D341Med (cell line): Measurements from ENCODE around the gene TNFSF8.

Source experiments
- DNase-seq: peaks from one replicate; pipeline ENCODE4 v3.0.0; 2012; ENCODE audit warnings: low spot score

Gene TNFSF8

GRCh38 chr9:114935119-114935518, 4.7 kb upstream of the TNFSF8 start:
- no peak for DNase-seq

GRCh38 chr9:114932502-114932901, 2.1 kb upstream of the TNFSF8 start:
- DNase-seq: no peak

DNA sequence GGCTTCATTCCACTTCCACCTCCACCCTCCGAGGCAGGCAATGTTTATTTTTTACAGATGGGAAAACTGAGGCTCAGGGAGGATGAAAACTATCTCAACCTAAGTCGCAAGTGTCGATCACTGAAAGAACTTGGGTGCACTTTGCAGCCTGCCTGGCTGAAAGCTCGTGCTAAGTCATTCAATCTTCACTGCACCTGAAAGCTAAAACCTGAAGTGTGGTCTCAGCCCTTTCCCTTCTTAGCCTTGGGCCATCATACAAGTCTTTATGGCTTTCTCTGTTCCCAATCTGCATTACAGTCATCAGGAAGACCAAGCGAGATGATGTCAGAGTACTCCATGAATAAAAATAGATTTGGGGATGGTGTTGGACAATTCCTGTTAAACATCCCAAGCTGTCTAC, 1.0 kb upstream of the TNFSF8 start:
- no peak for DNase-seq

GRCh38 chr9:114929201-114929600, 1.2 kb downstream of the TNFSF8 start:
- no peak for DNase-seq

- DNase-seq: no peak
These were observed 1.7 kb downstream of the TNFSF8 start for GRCh38 chr9:114928671-114929070.

- DNase-seq: no peak
These were observed 2.3 kb downstream of the TNFSF8 start for GRCh38 chr9:114928136-114928535.

GRCh38 chr9:114925672-114926071, 4.7 kb downstream of the TNFSF8 start:
- DNase-seq: no peak

GRCh38 chr9:114925039-114925438, 5.4 kb downstream of the TNFSF8 start:
- no peak for DNase-seq

DNA sequence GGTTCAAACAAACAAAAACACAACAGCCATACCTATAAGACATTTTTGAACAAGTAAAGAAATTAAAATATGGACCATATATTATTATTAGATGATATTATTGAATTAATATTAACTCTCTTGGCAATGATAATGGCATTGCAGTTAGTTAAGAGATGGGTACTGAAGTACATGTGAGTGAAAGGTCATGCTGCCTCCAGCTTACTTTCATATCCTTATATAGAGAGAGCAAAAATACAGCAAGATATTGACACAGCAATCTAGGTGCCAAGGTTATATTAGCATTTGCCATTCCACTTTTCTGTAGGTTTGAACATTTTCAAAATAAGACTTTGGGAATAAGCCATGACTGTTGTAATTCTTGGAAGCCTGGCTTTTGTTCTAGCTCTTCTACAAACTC, 6.1 kb downstream of the TNFSF8 start:
- no peak for DNase-seq

DNA sequence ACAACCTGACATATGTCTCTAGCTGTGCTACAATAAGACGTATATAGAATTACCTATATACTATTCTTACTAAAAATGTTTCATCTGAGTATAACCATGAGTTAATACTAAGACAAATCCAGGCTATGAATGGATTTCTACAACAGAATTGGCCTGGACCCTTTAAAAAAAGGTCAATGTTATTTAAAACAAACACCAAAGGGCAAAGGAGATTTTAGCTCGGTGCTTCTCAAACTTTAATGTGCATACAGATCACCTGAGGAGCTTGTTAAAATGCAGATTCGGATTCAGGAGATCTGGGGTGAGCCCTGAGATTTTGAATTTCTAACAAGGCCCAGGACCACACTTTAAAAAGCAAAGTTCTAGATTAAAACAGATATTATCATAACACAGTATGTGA, 6.5 kb downstream of the TNFSF8 start:
- DNase-seq: no peak

DNA sequence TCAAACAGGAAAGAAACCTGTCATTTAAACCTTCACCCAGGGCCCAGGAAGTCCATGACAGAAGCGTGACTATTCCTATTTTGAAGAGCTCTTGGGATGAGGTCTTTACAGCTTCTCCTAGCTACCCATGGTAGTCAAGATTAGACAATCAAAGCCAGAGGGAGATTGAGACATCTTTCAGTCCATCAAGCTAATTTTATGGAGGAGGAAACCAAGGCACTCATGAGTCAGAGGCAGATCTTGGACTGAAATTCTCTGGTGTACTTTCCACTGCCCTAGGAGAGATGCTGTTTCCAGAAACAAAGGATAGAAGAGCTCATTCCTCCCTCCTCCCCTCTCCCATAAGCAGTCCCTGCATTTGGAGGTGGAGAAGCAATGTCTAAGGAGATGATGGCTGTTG, 9.2 kb downstream of the TNFSF8 start:
- DNase-seq: no peak

DNA sequence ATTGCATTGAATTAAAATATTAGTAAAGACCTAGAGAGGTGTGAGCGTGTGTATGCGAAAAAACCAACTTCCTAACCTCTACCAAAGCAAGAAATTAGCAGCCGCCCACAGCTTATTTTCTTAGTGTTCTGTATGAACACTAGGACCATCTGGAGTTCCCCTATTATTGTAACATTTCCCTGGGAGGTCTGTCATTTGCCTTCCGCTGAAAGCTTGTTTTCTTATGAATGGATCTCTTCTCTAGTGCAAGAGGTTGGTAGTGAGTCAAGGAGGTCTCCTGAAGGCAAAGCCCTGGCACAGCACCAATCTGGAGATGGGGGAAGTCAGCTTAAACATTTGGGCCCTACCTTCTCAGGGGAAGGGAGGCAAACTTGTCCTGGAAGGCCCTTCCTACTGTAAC, 10.8 kb downstream of the TNFSF8 start:
- no peak for DNase-seq

- DNase-seq: no peak
These were observed 13.9 kb downstream of the TNFSF8 start for GRCh38 chr9:114916481-114916880.

DNA sequence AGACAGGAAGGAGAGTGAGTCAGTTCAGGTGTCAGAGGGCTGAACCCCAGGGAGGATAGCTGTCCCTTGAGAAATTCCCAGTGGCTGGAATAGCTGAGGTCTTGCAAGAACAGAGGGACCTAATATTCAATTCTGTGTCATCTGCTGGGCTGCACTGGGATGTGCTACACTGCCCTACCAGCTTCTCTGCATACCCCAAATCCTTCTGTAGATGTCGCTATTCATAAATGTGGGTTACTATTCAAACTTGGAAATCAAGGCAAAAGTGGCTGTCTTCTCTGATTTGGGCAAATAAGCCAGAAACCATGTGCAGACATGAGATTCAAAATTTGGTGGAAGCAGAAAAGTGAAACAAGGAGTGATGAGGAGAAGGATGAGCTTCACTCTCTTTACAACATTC, 16.3 kb downstream of the TNFSF8 start:
- no peak for DNase-seq

DNA sequence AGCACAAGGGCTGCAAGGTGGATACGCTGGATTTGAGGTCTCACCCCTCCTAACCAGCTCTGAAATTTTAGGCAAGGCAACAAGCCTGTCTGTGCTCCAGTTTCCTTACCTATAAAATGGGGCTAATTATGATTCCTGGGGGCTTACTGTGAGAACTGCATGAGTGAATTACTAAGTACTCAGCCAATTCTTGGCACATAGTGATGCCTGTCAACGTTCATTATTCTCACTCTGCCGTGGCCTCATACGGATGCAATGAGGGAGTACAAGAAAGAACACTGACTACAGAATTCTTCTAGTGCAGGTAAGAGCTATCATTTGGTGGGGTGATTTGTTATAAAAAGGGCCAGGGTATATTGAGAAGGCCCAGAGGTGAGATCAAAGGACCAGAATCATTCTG, 16.7 kb downstream of the TNFSF8 start:
- DNase-seq: no peak

DNA sequence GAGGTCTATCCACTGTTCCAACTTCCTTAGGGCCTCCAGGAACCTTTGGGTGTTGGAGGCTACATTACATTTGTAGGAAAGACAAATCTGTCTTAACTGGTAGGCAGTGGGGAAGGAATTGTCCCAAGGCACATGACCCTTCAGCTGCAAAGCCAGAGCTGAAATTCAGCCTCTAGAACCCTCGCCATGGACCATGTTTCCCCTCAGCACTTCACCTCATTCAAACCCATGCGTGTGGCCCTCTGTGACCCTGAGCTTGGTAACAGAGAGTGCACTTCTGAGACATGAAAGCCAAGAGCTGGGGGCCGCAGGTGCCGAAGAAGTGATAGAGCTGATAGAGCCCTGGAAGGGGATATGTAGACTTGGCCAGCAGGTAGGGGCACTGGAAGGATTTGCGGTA, 17.2 kb downstream of the TNFSF8 start:
- DNase-seq: no peak

DNA sequence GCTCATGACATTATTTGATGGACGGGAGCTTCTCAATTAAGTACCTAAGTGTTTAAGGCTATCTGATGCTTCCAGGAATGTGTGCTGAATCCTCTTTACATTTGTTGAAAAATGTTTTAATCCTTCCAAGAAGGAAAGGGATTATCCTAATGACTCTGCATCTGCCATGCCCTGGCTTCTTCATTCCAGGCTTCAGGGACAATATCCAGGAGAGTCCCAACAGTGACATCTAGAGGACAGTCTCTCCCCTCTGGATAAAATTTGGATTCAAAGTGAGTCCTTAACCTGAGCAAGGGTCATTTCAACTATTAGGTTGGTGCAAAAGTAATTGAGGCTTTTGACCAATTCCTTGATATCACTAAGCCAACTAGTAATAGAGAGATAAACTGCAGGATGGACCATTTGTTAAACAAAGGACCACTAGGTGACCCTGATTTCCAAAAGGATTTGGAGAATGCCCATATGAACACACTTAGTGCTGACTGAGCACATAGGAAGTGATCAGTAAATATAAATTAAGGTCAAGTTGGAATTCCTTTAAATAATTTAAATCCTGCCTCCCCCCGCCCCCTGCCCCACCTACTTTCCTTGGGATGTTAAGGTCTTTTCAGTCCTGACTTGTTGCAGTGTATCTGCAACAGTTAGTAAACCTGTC, 19.1 kb downstream of the TNFSF8 start:
- peak; percentile 75 for DNase-seq

- no peak for DNase-seq
These were observed 19.9 kb downstream of the TNFSF8 start for GRCh38 chr9:114910541-114910940.

DNA sequence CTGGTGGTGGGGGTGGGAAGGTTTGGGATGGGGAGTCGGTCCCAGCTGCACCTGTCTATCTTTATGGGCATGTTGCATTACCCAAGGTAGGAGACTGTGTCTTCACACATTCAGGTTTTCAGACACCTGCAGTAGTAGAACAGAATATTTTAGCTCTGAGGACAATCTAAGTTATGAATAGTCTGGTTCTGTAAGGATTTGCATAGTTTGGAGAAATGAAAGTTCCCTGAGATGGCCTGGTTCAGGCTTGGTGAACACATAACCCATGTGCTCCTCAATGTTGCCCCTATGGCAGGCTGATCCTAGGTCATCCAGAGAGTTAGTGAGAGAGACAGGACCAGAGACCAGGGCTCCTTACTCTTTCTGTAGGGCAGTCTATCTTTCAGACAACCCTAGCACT, 20.7 kb downstream of the TNFSF8 start:
- no peak for DNase-seq

DNA sequence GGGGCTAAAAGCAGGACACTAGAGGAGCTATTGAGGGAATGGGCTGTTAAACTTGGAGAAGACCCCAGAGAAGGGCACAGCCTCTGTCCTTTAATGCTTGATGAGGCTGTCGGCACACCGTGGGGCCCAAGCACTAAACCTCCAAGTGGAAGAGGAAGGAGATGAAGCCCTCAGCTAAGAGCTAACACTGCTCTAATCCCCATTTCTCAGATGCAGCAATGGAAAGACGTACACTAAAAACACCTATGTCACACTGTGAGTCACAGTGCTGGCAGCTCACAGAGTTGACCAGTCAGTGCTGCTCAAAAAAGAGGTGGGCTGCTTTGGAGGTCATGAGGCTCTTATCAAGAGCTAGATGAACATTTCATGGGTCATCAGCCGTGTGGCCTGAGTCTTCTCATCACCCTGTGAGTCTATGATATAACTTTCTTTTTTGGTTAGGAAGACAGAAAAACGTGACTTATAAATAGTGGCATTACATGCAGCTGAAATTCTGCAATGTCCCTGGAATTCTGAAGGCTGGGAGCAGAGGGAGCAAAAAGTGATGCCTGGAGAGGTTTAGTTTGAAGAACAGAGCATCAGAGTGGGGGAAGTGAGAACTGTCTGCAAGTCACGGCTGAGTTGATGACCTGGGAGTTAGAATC, 21.5 kb downstream of the TNFSF8 start:
- DNase-seq: no peak

- no peak for DNase-seq
These were observed 22.2 kb downstream of the TNFSF8 start for GRCh38 chr9:114908104-114908622.

GRCh38 chr9:114906922-114907571, 23.3 kb downstream of the TNFSF8 start:
- DNase-seq: no peak

- no peak for DNase-seq
These were observed 25.0 kb downstream of the TNFSF8 start for GRCh38 chr9:114905170-114905940.
